Lower leg skin (tissue), 4 donors: Measurements from ENCODE around the gene CDADC1. TPM values are rescaled to one million over a fixed set of nuclear protein-coding genes. Genes with fewer than 3 reads are reported as not detected.
"Not testable (repeated sequence)": the region's sequence is repeated elsewhere in the genome, so short reads cannot be mapped to it uniquely, and the experiment has no call there.

ENCODE experiments used
- DNase-seq, 2 donors: peaks; one replicate each; pipeline ENCODE4 v3.0.0-alpha.2; 2019; ENCODE audit warnings: low spot score in 2 of 2
- H3K4me3 ChIP-seq: fragments of 200-600 bp; sonication (generic); 2 replicates; pipeline ENCODE4 v1.5.1; 2017; ENCODE audit warnings: mild to moderate bottlenecking, low read depth; ENCODE audit not compliant: poor library complexity, severe bottlenecking
- POLR2A ChIP-seq, 2 donors: fragments of 450-650 bp; IDR thresholded peaks; one replicate each; pipeline ENCODE4 v1.6.1; 2016 to 2017; ENCODE audit warnings: antibody characterized with exemption in 2 of 2, mild to moderate bottlenecking in 1 of 2, moderate library complexity in 1 of 2
- WGBS, 2 donors: methylation state at CpG; one replicate each; pipeline ENCODE4 v1.1.5; 2018; 5-methylcytosine and 5-hydroxymethylcytosine counted together
- intact Hi-C: fragments of 100-400 bp; cut with DNase I; formaldehyde crosslinking; loops from one replicate; pipeline ENCODE4 v1.15.0; 2023; ENCODE audit warnings: low total_unique reads
- total RNA-seq, 4 donors: library from RNA; depleted of rRNA; stranded (reverse); fragments of >200 nt; gene quantifications; one replicate each; pipeline ENCODE4 v1.1.0, GENCODE V29; 2016
- TF ChIP-seq, protein P1 (sequence below), 3 donors: fragments of 450-650 bp; IDR thresholded peaks; one replicate each; pipeline ENCODE4 v1.5.1; 2016; ENCODE audit warnings: antibody characterized with exemption in 3 of 3, mild to moderate bottlenecking in 3 of 3, moderate library complexity in 2 of 3

Gene CDADC1
- total RNA-seq, 4 donors from 2014 or later, result 0.84 to 7.2 (median 1.9) TPM

- intact Hi-C loops, result no loop called here
- H3K4me3 ChIP-seq, result no peak overlapping the region
- no peak for TF ChIP-seq POLR2A (IDR thresholded peaks at IDR 0.05)
- TF ChIP-seq, protein P1, sequence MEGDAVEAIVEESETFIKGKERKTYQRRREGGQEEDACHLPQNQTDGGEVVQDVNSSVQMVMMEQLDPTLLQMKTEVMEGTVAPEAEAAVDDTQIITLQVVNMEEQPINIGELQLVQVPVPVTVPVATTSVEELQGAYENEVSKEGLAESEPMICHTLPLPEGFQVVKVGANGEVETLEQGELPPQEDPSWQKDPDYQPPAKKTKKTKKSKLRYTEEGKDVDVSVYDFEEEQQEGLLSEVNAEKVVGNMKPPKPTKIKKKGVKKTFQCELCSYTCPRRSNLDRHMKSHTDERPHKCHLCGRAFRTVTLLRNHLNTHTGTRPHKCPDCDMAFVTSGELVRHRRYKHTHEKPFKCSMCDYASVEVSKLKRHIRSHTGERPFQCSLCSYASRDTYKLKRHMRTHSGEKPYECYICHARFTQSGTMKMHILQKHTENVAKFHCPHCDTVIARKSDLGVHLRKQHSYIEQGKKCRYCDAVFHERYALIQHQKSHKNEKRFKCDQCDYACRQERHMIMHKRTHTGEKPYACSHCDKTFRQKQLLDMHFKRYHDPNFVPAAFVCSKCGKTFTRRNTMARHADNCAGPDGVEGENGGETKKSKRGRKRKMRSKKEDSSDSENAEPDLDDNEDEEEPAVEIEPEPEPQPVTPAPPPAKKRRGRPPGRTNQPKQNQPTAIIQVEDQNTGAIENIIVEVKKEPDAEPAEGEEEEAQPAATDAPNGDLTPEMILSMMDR (IDR thresholded peaks at IDR 0.05), result no peak
- WGBS, 2 donors, result 83 to 86% methylated on average over 1 of the region's 1 CpG
- no peak for DNase-seq
Measured at GRCh38 chr13:49287995-49288394, 40.3 kb downstream of the CDADC1 start.

GRCh38 chr13:49288458-49288857 is 40.7 kb downstream of the CDADC1 start:
- DNase-seq, result no peak
- TF ChIP-seq, protein P1 (IDR thresholded peaks at IDR 0.05), result no peak
- no peak for TF ChIP-seq POLR2A (IDR thresholded peaks at IDR 0.05)
- intact Hi-C loops, result no loop called here
- no peak overlapping the region for H3K4me3 ChIP-seq

GRCh38 chr13:49292742-49293486 is 45.2 kb downstream of the CDADC1 start:
- no peak for TF ChIP-seq POLR2A (IDR thresholded peaks at IDR 0.05)
- no peak overlapping the region for H3K4me3 ChIP-seq
- intact Hi-C loops, result no loop called here
- no peak for DNase-seq
- 53 to 59% methylated on average over 6 of the region's 6 CpGs for WGBS, 2 donors

- DNase-seq, H3K4me3 ChIP-seq, intact Hi-C loops: not testable (repeated sequence)
- WGBS, 2 donors, result 93 to 99% methylated on average over 6 of the region's 6 CpGs
Measured at GRCh38 chr13:49294723-49295122, 47.0 kb downstream of the CDADC1 start.

DNA sequence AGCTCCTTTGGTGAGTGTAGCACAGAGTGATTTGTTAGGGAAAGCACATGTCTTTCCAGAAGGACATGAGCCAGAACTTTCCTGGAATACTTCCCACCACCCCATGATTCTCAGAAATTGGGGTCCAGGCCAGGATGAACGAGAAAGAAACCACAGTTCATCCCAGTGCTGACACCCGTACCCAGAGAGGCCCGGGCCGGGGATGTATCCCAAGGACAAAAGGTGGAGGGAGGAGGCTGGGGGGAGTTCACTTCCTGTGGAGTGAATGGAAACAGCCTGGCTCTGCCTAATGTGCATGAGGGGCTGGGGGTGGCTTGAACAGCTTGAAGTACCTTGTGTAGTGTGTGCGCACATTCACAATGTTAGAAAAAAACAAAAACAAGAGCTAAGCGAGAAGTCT is 47.5 kb downstream of the CDADC1 start:
- no peak for DNase-seq
- 58 to 68% methylated on average over 6 of the region's 6 CpGs for WGBS, 2 donors
- intact Hi-C loops, result no loop called here
- TF ChIP-seq, protein P1 (IDR thresholded peaks at IDR 0.05), result no peak
- no peak for TF ChIP-seq POLR2A (IDR thresholded peaks at IDR 0.05)
- no peak overlapping the region for H3K4me3 ChIP-seq

DNA sequence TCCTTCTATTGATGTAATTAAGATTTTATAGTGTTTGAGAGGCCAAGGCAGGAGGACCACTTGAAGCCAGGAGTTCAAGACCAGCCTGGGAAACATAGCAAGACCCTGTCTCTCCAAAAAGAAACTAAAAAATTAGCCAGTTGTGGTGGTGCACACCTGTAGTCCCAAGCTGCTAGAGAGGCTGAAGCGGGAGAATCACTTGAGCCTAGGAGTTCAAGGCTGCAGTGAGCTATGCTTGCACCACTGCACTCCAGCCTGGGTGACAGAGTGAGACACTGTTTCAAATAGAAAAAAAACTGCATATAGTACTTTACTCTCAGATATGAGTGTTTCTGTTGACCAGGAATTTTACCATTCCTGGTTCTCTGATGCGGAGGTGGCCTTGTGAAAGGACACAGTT is 48.9 kb downstream of the CDADC1 start:
- 94 to 98% methylated on average over 2 of the region's 2 CpGs for WGBS, 2 donors
- TF ChIP-seq POLR2A (IDR thresholded peaks at IDR 0.05), result no peak
- TF ChIP-seq, protein P1 (IDR thresholded peaks at IDR 0.05), result no peak
- no peak overlapping the region for H3K4me3 ChIP-seq

GRCh38 chr13:49297338-49297737 is 49.6 kb downstream of the CDADC1 start:
- TF ChIP-seq, protein P1 (IDR thresholded peaks at IDR 0.05), result no peak
- TF ChIP-seq POLR2A (IDR thresholded peaks at IDR 0.05), result no peak
- no peak for DNase-seq
- intact Hi-C loops, result no loop called here
- H3K4me3 ChIP-seq, result no peak overlapping the region
- 86 to 89% methylated on average over 4 of the region's 4 CpGs for WGBS, 2 donors

More for the DNA sequence above, 48.9 kb downstream of the CDADC1 start:
- DNase-seq, result no peak
- intact Hi-C loops, result no loop called here
